Stimulated activated effector memory CD8-positive, alpha-beta T cell treated with anti-CD3 and anti-CD28 coated beads, Interleukin-12 subunit alpha, Interleukin-12 subunit beta, amount 100 ng/mL, for 72 hours (primary cell): ENCODE results near the gene GGNBP2.

ENCODE experiments used
- ATAC-seq: fragments of 150-1000 bp; cut with Tn5 transposase; 2 replicates; pipeline ENCODE4 v1.10.0; 2021
- DNase-seq, 2 donors: peaks; one replicate each; pipeline ENCODE4 v3.0.0; 2021 to 2022; ENCODE audit warnings: low spot score in 2 of 2
- H3K27ac Mint-ChIP-seq: one replicate; pipeline ENCODE4 v1.8.0; 2022; ENCODE audit warnings: mild to moderate bottlenecking, mixed read lengths
- H3K36me3 Mint-ChIP-seq: one replicate; pipeline ENCODE4 v1.8.0; 2022; ENCODE audit warnings: mild to moderate bottlenecking, mixed read lengths
- H3K4me1 Mint-ChIP-seq: one replicate; pipeline ENCODE4 v1.8.0; 2022; ENCODE audit warnings: mixed read lengths
- H3K4me3 Mint-ChIP-seq: one replicate; pipeline ENCODE4 v1.8.0; 2022; ENCODE audit warnings: mild to moderate bottlenecking, mixed read lengths
- H3K9me3 Mint-ChIP-seq: one replicate; pipeline ENCODE4 v1.8.0; 2022; ENCODE audit warnings: mixed read lengths

The GGNBP2 gene

DNA sequence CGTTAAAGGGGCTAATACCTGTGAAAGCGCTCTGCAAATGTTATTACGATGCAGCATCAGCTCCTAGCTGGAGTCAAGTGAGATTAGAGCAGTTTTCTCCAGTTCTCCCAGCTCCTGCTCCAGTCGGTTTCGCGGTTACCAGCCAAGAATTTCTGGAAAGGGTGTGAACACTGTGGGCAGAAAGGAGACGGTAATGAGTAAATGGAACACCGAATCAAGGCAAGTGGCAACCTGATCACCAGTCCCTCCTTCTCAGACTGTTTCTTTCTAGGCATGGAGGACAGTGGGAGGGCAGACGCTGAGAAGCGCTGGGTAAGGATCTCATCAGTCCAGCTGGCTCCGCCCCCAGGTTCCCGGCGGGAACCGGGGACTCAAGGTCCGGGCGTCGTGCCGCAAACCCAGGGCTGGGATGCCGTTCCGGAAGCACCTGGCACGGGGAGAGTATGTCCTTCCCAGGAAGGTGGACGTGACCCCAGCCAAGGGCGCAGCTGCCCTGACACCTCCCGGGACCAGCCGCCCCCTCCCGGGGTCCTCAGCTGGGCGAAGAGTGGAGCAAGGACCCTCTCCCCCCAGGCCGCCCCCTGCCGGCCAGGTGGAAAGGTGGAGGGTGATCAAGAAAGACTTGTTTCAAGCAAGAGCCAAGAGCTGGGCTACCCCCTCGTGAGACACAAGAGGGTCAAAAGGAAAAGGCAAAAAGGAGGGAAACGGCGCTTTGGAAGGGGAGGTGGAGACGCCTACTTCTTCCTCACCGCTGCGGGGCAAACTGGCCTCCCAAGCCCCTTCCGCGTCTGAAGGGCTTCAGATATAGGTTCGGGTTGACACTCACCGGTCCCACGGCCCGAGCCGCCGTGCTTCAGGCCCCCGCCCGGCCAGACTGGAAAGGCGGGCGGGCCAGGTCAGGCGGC, 10.5 kb upstream of the GGNBP2 start:
- H3K4me1 Mint-ChIP-seq: peaks cover 30% of the 10 kb centered on the region
- ATAC-seq (peak; percentile 51), DNase-seq (peak in 1 of 2 donors; percentile 36)
- H3K9me3 Mint-ChIP-seq: no peaks in the 10 kb centered on the region
- H3K4me3 Mint-ChIP-seq: peak overlapping the region; percentile 98
- H3K36me3 Mint-ChIP-seq: peaks cover 89% of the 10 kb centered on the region
- H3K27ac Mint-ChIP-seq: peak overlapping the region; percentile 97

GRCh38 chr17:36534840-36535668, 9.7 kb upstream of the GGNBP2 start, which contains the start of the genes MYO19 and PIGW:
Gene MYO19 (minus strand): TSS chr17:36534868. CDS start chr17:36532538, 2,330 bp downstream.
Gene PIGW (plus strand): TSS chr17:36534987. CDS start chr17:36537102, 2,115 bp downstream.
- Mint-ChIP-seq H3K27ac (peak within 1 kb of the TSS; percentile 97), H3K4me3 (peak within 1 kb of the TSS; percentile 98), H3K9me3 (no peaks in the 10 kb centered on the region), H3K36me3 (peaks cover 89% of the 10 kb centered on the region), H3K4me1 (peaks cover 35% of the 10 kb centered on the region)
- DNase-seq (peak; percentile 77 to 92), ATAC-seq (peak; percentile 90)

DNA sequence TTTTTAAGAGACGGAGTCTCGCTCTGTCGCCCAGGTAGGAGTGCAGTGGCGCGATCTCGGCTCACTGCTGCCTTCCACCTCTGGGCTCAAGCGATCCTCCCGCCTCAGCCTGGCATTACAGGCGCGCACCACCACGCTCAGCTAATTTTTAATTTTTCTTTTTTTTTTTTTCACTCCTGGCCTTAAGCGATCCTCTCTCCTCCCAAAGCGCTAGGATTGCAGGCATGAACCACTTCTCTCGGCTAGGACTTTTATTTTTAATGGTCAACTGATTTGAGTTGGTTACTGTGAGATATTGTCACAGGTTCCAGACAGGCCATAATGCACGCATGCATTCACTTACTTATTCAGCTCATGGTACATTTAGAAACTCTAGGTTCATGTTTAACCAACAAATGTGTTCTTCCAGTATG, 9.0 kb upstream of the GGNBP2 start:
- H3K4me3 Mint-ChIP-seq: peak overlapping the region; percentile 98
- H3K27ac Mint-ChIP-seq: peak overlapping the region; percentile 97
- no peaks in the 10 kb centered on the region for H3K9me3 Mint-ChIP-seq
- peak; percentile 53 for ATAC-seq
- H3K36me3 Mint-ChIP-seq: peaks cover 89% of the 10 kb centered on the region
- DNase-seq: no peak
- H3K4me1 Mint-ChIP-seq: peaks cover 36% of the 10 kb centered on the region

DNA sequence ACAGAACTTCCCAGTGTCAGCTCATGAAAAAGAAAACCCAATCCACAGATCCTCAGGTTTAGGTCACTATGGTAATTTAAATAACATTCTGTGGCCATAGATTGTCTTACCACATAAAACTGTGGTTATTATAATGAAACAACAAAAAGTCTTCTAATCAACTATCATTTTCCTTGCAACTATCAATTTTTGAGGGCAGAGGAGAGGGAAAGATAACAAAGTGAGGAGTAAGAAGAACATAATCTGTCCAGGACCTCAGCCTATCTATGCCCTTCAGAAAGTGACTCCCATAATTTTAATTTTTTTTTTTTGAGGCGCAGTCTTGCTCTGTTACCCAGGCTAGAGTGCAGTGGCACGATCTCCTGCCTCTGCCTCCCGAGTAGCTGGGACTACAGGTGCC, 4.0 kb upstream of the GGNBP2 start:
- Mint-ChIP-seq H3K9me3 (no peaks in the 10 kb centered on the region), H3K4me1 (peaks cover 16% of the 10 kb centered on the region), H3K36me3 (peaks cover 61% of the 10 kb centered on the region), H3K27ac (no peak overlapping the region), H3K4me3 (no peak overlapping the region)
- ATAC-seq (no peak), DNase-seq (no peak)

- Mint-ChIP-seq H3K36me3 (peaks cover 71% of the 10 kb centered on the region), H3K4me3 (peak overlapping the region; percentile 98), H3K27ac (no peak overlapping the region), H3K4me1 (peaks cover 19% of the 10 kb centered on the region), H3K9me3 (no peaks in the 10 kb centered on the region)
- ATAC-seq (no peak), DNase-seq (no peak)
Measured at GRCh38 chr17:36542755-36543154, 2.0 kb upstream of the GGNBP2 start.

GRCh38 chr17:36544044-36544306, 744 bp upstream of the GGNBP2 start:
- H3K36me3 Mint-ChIP-seq: peaks cover 71% of the 10 kb centered on the region

DNA sequence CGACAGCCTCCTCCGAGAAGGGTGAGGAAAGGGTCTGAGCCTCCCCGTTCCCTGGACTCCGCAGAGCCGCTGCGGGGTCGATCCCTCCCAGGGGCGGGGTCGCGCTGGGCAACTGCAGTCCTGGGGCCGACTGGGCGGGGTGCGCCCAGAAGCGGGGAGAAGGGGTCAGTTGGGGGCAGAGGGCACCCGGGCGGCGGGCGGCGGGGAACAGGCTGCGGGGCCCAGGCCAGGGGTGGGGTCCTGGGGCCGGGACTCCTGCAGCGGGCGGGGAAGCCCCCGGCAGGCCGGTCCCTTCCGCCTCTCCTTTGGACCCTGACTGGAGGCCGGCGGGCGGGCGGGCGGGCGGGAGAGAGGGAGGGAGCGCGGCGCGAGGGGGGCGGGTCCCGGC, 352 bp downstream of the GGNBP2 start:
- Mint-ChIP-seq H3K4me1 (peaks cover 20% of the 10 kb centered on the region), H3K36me3 (peaks cover 71% of the 10 kb centered on the region), H3K4me3 (peak overlapping the region; percentile 98), H3K27ac (peak overlapping the region; percentile 98), H3K9me3 (no peaks in the 10 kb centered on the region)
- peak; percentile 56 for ATAC-seq
- DNase-seq: no peak

More at GRCh38 chr17:36544044-36544306, 744 bp upstream of the GGNBP2 start:
- Mint-ChIP-seq H3K4me1 (peaks cover 23% of the 10 kb centered on the region), H3K27ac (peak overlapping the region; percentile 98), H3K9me3 (no peaks in the 10 kb centered on the region), H3K4me3 (peak overlapping the region; percentile 98)
- peak in 1 of 2 donors; percentile 12 for DNase-seq
- ATAC-seq: no peak

GRCh38 chr17:36545465-36546417, 1.0 kb downstream of the GGNBP2 start:
- peak; percentile 87 for ATAC-seq
- peak; percentile 94 to 98 for DNase-seq
- Mint-ChIP-seq H3K36me3 (peaks cover 71% of the 10 kb centered on the region), H3K9me3 (no peaks in the 10 kb centered on the region), H3K4me1 (peaks cover 26% of the 10 kb centered on the region), H3K27ac (peak overlapping the region; percentile 98), H3K4me3 (peak overlapping the region; percentile 98)

DNA sequence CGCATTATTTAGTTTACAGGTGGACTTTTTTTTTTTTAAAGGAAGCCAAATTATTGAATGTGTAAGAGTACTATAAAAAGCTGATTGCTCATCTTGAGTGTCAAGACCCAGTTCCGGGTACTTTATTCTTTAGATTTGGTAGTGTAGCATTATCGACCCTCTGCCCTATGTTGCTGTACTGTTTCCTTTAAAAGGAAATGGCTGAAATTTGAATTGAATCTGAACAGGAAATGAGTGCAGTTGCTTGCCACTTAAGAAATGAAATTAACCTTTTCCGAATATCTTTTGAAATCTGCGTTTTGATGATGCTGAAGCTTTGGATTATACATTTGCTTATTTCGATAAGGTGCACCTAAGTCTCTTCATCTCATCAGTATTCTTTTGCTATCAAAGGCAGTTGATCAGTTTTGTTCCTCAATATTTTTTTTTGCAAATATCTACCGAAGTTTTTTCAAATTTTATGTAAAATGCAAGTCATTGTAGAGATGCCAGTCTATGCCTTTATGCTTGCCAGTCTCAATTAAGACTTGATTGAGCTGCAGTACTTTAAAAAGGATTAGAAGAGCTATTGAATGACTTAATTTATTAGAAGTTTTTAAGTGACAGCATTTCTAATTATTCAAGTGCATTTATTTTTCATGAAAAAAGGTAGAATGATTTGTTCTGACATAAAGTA, 1.8 kb downstream of the GGNBP2 start:
- peaks cover 30% of the 10 kb centered on the region for H3K4me1 Mint-ChIP-seq
- peaks cover 76% of the 10 kb centered on the region for H3K36me3 Mint-ChIP-seq
- H3K27ac Mint-ChIP-seq: peak overlapping the region; percentile 98
- ATAC-seq (no peak), DNase-seq (no peak)
- H3K9me3 Mint-ChIP-seq: no peaks in the 10 kb centered on the region
- H3K4me3 Mint-ChIP-seq: peak overlapping the region; percentile 98

DNA sequence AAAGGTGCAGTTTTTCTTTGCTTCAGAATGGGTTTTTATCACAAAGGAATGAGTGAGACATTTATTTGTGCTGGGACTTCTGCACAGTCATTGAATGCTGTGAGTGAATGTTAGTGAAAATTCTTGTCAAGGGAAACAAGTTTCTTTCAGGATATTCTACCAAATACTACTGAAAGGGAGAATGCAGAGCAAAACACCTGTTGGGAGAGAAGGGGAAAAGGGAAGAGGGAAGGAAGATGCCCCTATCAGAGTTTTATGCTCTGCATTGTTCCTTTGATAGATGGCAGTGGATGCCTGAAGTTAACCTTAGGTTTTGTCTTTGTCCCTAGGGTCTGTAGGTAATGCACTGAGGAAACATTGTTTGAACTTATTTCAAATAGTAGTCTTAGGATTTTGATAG, 3.1 kb downstream of the GGNBP2 start:
- peak overlapping the region; percentile 98 for H3K4me3 Mint-ChIP-seq
- DNase-seq (no peak), ATAC-seq (no peak)
- H3K36me3 Mint-ChIP-seq: peaks cover 89% of the 10 kb centered on the region
- H3K9me3 Mint-ChIP-seq: no peaks in the 10 kb centered on the region
- H3K4me1 Mint-ChIP-seq: peaks cover 30% of the 10 kb centered on the region
- peak overlapping the region; percentile 35 for H3K27ac Mint-ChIP-seq

- ATAC-seq: peak; percentile 50
- Mint-ChIP-seq H3K4me1 (peaks cover 33% of the 10 kb centered on the region), H3K9me3 (no peaks in the 10 kb centered on the region), H3K36me3 (peaks cover 100% of the 10 kb centered on the region), H3K4me3 (peak overlapping the region; percentile 23), H3K27ac (peak overlapping the region; percentile 48)
- DNase-seq: no peak
Measured at GRCh38 chr17:36550491-36551417, 6.0 kb downstream of the GGNBP2 start.

- H3K36me3 Mint-ChIP-seq: peaks cover 100% of the 10 kb centered on the region
- H3K4me1 Mint-ChIP-seq: peaks cover 37% of the 10 kb centered on the region
Measured at GRCh38 chr17:36553459-36553858, 8.7 kb downstream of the GGNBP2 start.

DNA sequence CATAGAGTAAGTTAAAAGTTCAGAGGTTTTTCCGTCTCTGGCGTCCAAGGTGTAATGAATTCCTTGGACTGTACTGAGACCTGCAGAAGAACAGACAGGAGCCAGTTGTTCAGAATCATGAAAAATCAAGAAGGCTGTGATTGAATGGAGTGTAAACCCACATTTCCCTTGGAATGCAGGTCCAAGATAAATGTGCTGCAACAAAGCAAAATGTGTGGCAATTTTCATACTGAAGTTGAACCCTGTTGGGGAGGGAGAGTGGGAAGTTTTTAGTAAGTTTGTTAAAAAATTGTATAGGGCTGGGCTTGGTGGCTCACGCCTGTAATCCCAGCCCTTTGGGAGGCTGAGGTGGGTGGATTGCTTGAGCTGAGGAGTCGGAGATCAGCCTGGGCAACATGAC, 21.4 kb downstream of the GGNBP2 start:
- Mint-ChIP-seq H3K4me1 (peaks cover 12% of the 10 kb centered on the region), H3K4me3 (no peak overlapping the region), H3K9me3 (no peaks in the 10 kb centered on the region), H3K36me3 (peaks cover 100% of the 10 kb centered on the region), H3K27ac (no peak overlapping the region)
- DNase-seq: no peak
- ATAC-seq: no peak

More at GRCh38 chr17:36553459-36553858, 8.7 kb downstream of the GGNBP2 start:
- Mint-ChIP-seq H3K4me3 (no peak overlapping the region), H3K9me3 (no peaks in the 10 kb centered on the region), H3K27ac (no peak overlapping the region)
- DNase-seq (no peak), ATAC-seq (no peak)
